Panc1 (cell line): Measurements from ENCODE around the gene SCAF4. TPM values are rescaled to one million over a fixed set of nuclear protein-coding genes. Genes with fewer than 3 reads are reported as not detected.

Source experiments
- ATAC-seq: fragments of 200-7000 bp; cut with Tn5 transposase; 2 replicates; pipeline ENCODE4 v1.9.1; 2020; ENCODE audit warnings: mild to moderate bottlenecking, moderate library complexity
- BruUV-seq: library from RNA; stranded (reverse); fragments of 400-500 nt; replicated peaks from 2 replicates; lab custom pipeline; 2021; lab: Mats Ljungman, UMichigan
- CTCF ChIA-PET: fragments of 300-600 bp; sonication (Branson Sonifier 250); formaldehyde crosslinking; loops from one replicate; lab custom pipeline; 2022; ENCODE audit warnings: antibody characterized with exemption; lab: Charles Lee
- POLR2A ChIA-PET: fragments of 300-600 bp; sonication (Branson Sonifier 250); formaldehyde crosslinking; loops from one replicate; lab custom pipeline; 2022; ENCODE audit warnings: antibody characterized with exemption; lab: Charles Lee
- DNase-seq: peaks from one replicate; pipeline ENCODE4 v3.0.0-alpha.2; 2010; ENCODE audit warnings: low read depth, low spot score
- H3K27ac ChIP-seq: 2 replicates; pipeline ENCODE4 v1.5.1; 2011; ENCODE audit warnings: mild to moderate bottlenecking, low read length, inconsistent platforms
- H3K27me3 ChIP-seq: fragments of 200-500 bp; sonication (Bioruptor generic); 2 replicates; pipeline ENCODE4 v1.6.0; 2014; ENCODE audit warnings: low read length, inconsistent platforms; ENCODE audit not compliant: control insufficient read depth, insufficient read depth
- H3K36me3 ChIP-seq: fragments of 200-500 bp; sonication (Bioruptor generic); 2 replicates; pipeline ENCODE4 v1.5.1; 2014; ENCODE audit warnings: inconsistent platforms, mild to moderate bottlenecking, low read length, moderate library complexity; ENCODE audit not compliant: control insufficient read depth, insufficient read depth
- H3K4me1 ChIP-seq: 2 replicates; pipeline ENCODE4 v1.5.1; 2011; ENCODE audit warnings: inconsistent platforms, mild to moderate bottlenecking, low read length, moderate library complexity; ENCODE audit not compliant: control insufficient read depth, insufficient read depth
- H3K4me3 ChIP-seq, 2 experiments: 2 replicates each; pipeline ENCODE4 v1.5.1; 2011 to 2012; ENCODE audit warnings: low read depth in 2 of 2, low read length in 2 of 2, mild to moderate bottlenecking in 2 of 2, inconsistent platforms in 1 of 2, moderate library complexity in 1 of 2
- H3K9me3 ChIP-seq: fragments of 200-500 bp; sonication (Bioruptor generic); 2 replicates; pipeline ENCODE4 v1.5.1; 2014; ENCODE audit warnings: low read depth, mild to moderate bottlenecking, inconsistent platforms, low read length, moderate library complexity; ENCODE audit not compliant: control insufficient read depth, insufficient read depth
- POLR2AphosphoS5 ChIP-seq: IDR thresholded peaks from 2 replicates; pipeline ENCODE4 v1.6.1; 2012; ENCODE audit warnings: mild to moderate bottlenecking, low read depth, low read length, moderate library complexity
- SIN3A ChIP-seq: IDR thresholded peaks from 2 replicates; pipeline ENCODE4 v1.6.1; 2012; ENCODE audit warnings: low read depth, mild to moderate bottlenecking, low read length, moderate library complexity, borderline replicate concordance; ENCODE audit not compliant: insufficient read depth
- TCF7L2 ChIP-seq: IDR thresholded peaks from 2 replicates; pipeline ENCODE4 v1.6.1; 2011; ENCODE audit warnings: mild to moderate bottlenecking, low read depth, low read length, inconsistent platforms
- in situ Hi-C: cut with HindIII; loops from 2 replicates; pipeline ENCODE4 v1.10.0; 2016; ENCODE audit warnings: low sequenced_read_pairs, low pct_unique_long_range_greater_than_20kb
- intact Hi-C: fragments of 100-400 bp; cut with micrococcal nuclease; formaldehyde crosslinking; loops from one replicate; pipeline ENCODE4 v1.10.0; 2022; ENCODE audit not compliant: unreplicated experiment
- total RNA-seq: library from RNA; stranded (reverse); gene quantifications from one replicate; pipeline ENCODE4 v1.2.1, GENCODE V29; 2021; ENCODE audit not compliant: unreplicated experiment
- TF ChIP-seq, protein P1 (sequence below): fragments of 450-650 bp; IDR thresholded peaks from 2 replicates; pipeline ENCODE4 v1.5.1; 2017; ENCODE audit warnings: mild to moderate bottlenecking
- TF ChIP-seq, protein P2 (sequence below), 2 experiments: IDR thresholded peaks; 2 replicates each; pipeline ENCODE4 v1.6.1; 2011 to 2012; ENCODE audit warnings: low read depth in 2 of 2, control low read depth in 1 of 2, low read length in 1 of 2, mild to moderate bottlenecking in 1 of 2, moderate library complexity in 1 of 2; ENCODE audit not compliant: insufficient read depth in 1 of 2

Gene SCAF4
- total RNA-seq, 1 experiment from 2014 or later = 28.4 TPM

DNA sequence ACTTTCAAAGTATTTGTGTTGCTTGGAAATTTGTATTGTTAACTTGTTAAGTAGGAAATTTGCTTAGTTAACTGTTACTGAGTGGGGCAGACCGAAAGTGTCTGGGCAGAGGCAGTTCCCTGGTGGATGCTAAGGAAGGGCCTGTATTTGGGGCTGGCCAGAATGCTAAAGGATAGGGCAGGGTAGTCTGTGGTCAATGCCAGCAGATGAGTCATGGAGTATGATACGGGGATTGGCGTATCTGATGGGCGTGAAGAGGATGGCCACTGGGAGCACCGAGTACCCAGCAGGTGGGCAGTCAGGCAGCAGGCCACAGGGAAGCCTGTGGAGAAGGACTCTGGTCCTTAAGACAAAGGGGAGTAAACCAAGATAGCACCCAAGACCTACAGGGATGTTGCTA lies 46.6 kb upstream of the SCAF4 start:
- no peak for TF ChIP-seq SIN3A
- TF ChIP-seq, protein P1, sequence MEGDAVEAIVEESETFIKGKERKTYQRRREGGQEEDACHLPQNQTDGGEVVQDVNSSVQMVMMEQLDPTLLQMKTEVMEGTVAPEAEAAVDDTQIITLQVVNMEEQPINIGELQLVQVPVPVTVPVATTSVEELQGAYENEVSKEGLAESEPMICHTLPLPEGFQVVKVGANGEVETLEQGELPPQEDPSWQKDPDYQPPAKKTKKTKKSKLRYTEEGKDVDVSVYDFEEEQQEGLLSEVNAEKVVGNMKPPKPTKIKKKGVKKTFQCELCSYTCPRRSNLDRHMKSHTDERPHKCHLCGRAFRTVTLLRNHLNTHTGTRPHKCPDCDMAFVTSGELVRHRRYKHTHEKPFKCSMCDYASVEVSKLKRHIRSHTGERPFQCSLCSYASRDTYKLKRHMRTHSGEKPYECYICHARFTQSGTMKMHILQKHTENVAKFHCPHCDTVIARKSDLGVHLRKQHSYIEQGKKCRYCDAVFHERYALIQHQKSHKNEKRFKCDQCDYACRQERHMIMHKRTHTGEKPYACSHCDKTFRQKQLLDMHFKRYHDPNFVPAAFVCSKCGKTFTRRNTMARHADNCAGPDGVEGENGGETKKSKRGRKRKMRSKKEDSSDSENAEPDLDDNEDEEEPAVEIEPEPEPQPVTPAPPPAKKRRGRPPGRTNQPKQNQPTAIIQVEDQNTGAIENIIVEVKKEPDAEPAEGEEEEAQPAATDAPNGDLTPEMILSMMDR = no peak
- no peak for TF ChIP-seq POLR2AphosphoS5
- TF ChIP-seq, protein P2, sequence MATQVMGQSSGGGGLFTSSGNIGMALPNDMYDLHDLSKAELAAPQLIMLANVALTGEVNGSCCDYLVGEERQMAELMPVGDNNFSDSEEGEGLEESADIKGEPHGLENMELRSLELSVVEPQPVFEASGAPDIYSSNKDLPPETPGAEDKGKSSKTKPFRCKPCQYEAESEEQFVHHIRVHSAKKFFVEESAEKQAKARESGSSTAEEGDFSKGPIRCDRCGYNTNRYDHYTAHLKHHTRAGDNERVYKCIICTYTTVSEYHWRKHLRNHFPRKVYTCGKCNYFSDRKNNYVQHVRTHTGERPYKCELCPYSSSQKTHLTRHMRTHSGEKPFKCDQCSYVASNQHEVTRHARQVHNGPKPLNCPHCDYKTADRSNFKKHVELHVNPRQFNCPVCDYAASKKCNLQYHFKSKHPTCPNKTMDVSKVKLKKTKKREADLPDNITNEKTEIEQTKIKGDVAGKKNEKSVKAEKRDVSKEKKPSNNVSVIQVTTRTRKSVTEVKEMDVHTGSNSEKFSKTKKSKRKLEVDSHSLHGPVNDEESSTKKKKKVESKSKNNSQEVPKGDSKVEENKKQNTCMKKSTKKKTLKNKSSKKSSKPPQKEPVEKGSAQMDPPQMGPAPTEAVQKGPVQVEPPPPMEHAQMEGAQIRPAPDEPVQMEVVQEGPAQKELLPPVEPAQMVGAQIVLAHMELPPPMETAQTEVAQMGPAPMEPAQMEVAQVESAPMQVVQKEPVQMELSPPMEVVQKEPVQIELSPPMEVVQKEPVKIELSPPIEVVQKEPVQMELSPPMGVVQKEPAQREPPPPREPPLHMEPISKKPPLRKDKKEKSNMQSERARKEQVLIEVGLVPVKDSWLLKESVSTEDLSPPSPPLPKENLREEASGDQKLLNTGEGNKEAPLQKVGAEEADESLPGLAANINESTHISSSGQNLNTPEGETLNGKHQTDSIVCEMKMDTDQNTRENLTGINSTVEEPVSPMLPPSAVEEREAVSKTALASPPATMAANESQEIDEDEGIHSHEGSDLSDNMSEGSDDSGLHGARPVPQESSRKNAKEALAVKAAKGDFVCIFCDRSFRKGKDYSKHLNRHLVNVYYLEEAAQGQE (IDR thresholded peaks at IDR 0.05; ENCODE audit: insufficient read depth in 1 of 2, low read depth in 2 of 2, low read length in 1 of 2) = no peak
- no peak for TF ChIP-seq TCF7L2
- in situ Hi-C loops (no loop called here), intact Hi-C loops (no loop called here)
- DNase-seq = no peak
- no peaks in the 10 kb centered on the region for H3K36me3 ChIP-seq
- no peaks in the 10 kb centered on the region for H3K9me3 ChIP-seq
- no peaks in the 10 kb centered on the region for H3K27me3 ChIP-seq
- no peaks in the 10 kb centered on the region for H3K4me1 ChIP-seq
- ChIA-PET CTCF (no interaction called here), POLR2A (no interaction called here)
- ATAC-seq = no peak
- no TSS peak for BruUV-seq
- H3K4me3 ChIP-seq = no peak overlapping the region
- H3K27ac ChIP-seq = no peak overlapping the region

DNA sequence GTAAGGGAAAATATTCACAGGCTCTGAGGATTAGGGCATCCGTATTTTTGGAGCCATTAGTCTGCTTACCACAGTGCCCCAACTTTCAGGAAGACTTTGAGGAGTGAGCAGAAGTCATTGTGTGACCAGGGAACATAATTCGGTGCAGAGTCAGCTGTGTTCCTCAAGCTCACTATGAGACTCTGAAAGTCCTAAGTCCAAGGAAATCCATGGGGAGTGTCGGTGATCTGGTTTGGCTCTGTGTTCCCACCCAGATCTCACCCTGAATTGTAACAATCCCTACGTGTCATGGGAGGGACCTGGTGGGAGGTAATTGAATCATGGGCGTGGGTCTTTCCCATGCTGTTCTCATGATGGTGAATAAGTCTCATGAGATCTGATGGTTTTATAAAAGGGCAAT lies 45.9 kb upstream of the SCAF4 start:
- no peak for ATAC-seq
- no peak overlapping the region for H3K27ac ChIP-seq
- in situ Hi-C loops (no loop called here), intact Hi-C loops (no loop called here)
- H3K4me3 ChIP-seq = no peak overlapping the region
- no peak for DNase-seq
- H3K4me1 ChIP-seq = no peaks in the 10 kb centered on the region
- H3K36me3 ChIP-seq = no peaks in the 10 kb centered on the region
- H3K9me3 ChIP-seq = no peaks in the 10 kb centered on the region
- ChIA-PET CTCF (no interaction called here), POLR2A (no interaction called here)
- H3K27me3 ChIP-seq = no peaks in the 10 kb centered on the region
- TF ChIP-seq TCF7L2 (no peak), SIN3A (no peak), POLR2AphosphoS5 (no peak)
- TF ChIP-seq, protein P2 (IDR thresholded peaks at IDR 0.05; ENCODE audit: insufficient read depth in 1 of 2, low read depth in 2 of 2, low read length in 1 of 2) = no peak
- TF ChIP-seq, protein P1 = no peak
- no TSS peak for BruUV-seq
